ENCODE results near the gene RIC3.
A peak's percentile ranks its signal among the peaks of the same experiment; 100 is the strongest.

Gene RIC3

DNA sequence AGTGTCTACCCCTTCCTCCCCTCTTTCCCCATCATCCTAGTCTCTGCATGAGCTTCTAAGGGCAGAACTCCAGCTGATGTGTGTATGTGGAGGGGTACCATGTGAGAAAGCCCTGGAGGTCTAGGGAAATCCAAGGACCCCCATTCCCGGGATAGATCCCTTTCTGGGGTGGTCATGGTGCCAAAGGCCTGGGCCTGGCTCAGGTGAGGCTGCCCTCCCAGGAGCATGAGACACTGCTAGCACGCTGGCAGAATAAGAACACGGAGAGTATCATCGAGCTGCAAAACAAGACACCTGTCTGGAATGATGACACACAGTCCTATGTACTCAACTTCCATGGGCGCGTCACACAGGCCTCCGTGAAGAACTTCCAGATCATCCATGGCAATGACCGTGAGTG lies 68.2 kb downstream of the RIC3 start:
- H3K4me3 ChIP-seq (ENCODE audit: low read depth, low read length), result no peak overlapping the region
- TF ChIP-seq, protein P1, sequence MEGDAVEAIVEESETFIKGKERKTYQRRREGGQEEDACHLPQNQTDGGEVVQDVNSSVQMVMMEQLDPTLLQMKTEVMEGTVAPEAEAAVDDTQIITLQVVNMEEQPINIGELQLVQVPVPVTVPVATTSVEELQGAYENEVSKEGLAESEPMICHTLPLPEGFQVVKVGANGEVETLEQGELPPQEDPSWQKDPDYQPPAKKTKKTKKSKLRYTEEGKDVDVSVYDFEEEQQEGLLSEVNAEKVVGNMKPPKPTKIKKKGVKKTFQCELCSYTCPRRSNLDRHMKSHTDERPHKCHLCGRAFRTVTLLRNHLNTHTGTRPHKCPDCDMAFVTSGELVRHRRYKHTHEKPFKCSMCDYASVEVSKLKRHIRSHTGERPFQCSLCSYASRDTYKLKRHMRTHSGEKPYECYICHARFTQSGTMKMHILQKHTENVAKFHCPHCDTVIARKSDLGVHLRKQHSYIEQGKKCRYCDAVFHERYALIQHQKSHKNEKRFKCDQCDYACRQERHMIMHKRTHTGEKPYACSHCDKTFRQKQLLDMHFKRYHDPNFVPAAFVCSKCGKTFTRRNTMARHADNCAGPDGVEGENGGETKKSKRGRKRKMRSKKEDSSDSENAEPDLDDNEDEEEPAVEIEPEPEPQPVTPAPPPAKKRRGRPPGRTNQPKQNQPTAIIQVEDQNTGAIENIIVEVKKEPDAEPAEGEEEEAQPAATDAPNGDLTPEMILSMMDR (IDR thresholded peaks at IDR 0.05; ENCODE audit: control insufficient read depth, extremely low read depth, insufficient read depth), result no peak
- no peak for DNase-seq (ENCODE audit: low read depth)

DNA sequence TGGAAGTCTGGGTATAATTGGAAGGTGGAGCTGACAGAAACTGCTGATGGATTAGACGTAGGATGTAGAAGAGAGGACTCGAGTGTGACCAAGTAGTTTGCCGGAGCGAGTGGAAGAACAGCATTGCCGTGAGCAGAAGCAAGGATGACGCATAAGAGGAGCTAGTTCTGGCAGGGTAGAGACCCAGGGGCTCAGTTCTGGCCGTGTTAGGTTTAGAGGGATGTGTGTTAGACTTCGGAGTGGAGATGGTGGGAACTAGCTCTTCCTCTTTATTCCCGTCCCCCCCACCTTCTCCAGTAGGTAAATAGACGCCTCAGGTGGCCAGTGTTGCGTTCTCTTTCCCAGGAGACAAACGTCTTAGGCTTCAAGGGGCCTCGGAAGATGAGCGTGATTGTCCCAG lies 68.7 kb downstream of the RIC3 start:
- TF ChIP-seq, protein P1 (IDR thresholded peaks at IDR 0.05; ENCODE audit: control insufficient read depth, extremely low read depth, insufficient read depth), result no peak
- no peak for DNase-seq (ENCODE audit: low read depth)
- H3K4me3 ChIP-seq (ENCODE audit: low read depth, low read length), result no peak overlapping the region

DNA sequence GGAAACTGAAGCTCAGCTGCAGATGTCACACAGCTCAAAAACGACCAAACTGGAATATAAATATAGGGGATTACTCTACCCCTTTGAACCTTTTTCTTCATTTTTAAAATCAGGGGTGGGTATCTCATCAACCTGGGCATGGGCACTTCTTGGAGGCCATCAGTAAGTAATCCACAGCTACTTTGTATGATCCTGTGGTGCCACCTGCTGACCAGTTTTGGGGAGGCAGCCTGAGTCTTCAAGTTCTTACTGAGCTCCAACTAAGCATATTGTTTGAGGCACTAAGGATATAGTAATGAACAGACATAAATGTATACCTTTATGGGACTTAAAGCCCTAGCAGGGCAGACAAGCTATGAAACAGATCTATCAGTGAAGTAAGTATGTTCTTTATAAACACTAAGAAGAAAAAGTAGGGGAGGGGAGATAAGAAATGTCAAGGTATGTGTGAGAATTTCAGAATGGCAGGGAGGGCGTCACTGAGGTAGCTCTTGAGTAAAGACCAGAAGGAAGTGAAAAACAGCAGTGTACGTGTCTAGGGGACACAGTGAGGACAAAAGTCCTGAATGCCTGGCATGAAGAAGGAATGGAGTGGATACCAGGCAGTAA lies 69.4 kb downstream of the RIC3 start:
- DNase-seq (ENCODE audit: low read depth), result peak; percentile 45
- TF ChIP-seq, protein P1 (IDR thresholded peaks at IDR 0.05; ENCODE audit: control insufficient read depth, extremely low read depth, insufficient read depth), result peak; percentile 84
- no peak overlapping the region for H3K4me3 ChIP-seq (ENCODE audit: low read depth, low read length)

DNA sequence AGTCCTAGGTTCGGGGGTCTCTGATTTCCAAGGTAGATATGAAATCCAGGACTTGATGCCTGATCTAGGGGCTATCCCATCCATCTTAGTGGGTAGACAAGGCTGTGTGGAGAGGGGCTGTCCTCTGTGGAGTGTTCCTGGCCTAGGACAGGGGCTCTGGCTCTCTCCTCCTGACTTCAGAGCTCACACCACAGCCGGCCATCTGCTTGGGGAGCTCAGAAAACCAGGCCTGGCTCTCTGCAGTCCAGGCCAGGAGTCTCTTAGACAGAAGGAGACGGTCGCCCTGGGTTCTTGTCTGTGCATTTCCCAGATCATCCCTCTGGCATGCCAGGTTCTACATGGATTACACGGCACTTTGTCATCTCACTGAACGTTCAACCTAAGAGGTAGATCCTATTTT lies 69.9 kb downstream of the RIC3 start:
- H3K4me3 ChIP-seq (ENCODE audit: low read depth, low read length), result no peak overlapping the region
- TF ChIP-seq, protein P1 (IDR thresholded peaks at IDR 0.05; ENCODE audit: control insufficient read depth, extremely low read depth, insufficient read depth), result no peak
- no peak for DNase-seq (ENCODE audit: low read depth)

DNA sequence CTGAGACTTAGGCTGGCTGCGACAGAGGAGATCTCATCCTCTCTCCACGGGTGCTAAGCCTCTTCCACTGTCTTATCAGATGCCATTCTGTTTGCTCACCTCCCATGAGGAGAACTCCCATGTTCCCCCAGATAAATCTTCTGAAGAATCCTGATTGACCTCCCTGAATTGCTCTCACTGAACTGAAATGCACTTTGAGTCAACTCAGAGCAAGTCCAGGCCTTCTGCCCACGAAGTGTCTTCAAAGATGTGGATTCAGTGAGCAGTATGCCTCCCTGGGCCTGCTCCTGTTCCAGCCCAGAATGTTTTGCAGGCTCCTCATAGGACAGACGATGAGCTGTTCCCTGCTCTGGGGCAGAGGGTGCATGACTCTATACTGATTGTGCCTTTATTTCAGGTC lies 70.5 kb downstream of the RIC3 start:
- H3K4me3 ChIP-seq (ENCODE audit: low read depth, low read length), result no peak overlapping the region
- TF ChIP-seq, protein P1 (IDR thresholded peaks at IDR 0.05; ENCODE audit: control insufficient read depth, extremely low read depth, insufficient read depth), result no peak
- DNase-seq (ENCODE audit: low read depth), result no peak

DNA sequence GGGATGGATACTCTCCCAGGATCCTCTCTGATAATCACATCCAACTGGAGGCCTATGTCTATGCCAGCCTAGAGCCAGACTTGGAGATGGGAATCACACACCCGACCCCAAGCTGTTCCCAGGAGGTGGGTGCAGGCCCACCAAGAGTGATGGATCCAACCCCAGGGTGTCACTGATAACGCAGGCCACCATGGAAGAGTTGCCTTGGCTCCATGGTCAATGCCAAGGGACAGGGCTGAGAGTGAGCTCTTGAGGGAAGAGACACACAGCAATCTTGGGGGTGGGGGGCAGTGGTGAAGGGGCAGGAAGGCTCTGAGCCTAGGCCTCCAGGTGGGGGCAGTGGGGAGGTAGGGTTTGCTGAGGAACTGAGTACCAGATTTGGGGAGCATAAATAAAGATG lies 70.9 kb downstream of the RIC3 start:
- DNase-seq (ENCODE audit: low read depth), result no peak
- TF ChIP-seq, protein P1 (IDR thresholded peaks at IDR 0.05; ENCODE audit: control insufficient read depth, extremely low read depth, insufficient read depth), result no peak

DNA sequence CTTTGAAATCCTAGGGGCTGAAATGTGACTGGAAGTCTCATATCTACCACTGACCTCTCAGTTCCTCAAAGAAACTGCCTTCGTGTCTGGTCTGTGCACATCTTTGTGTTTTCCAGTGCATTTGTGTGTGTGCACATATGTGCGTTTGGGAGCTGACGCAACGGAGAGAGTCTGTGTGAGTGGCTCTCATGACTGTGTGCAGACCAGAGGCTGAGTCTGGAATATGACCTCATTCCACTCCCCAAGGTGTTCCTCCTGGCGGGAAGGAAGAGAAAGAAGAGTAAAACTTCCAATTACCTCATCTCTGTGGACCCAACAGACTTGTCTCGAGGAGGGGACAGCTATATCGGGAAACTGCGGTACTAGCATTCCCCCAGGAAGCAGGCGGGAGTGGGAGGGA lies 71.4 kb downstream of the RIC3 start:
- TF ChIP-seq, protein P1 (IDR thresholded peaks at IDR 0.05; ENCODE audit: control insufficient read depth, extremely low read depth, insufficient read depth), result no peak
- no peak overlapping the region for H3K4me3 ChIP-seq (ENCODE audit: low read depth, low read length)
- DNase-seq (ENCODE audit: low read depth), result no peak

More for the DNA sequence above, 70.9 kb downstream of the RIC3 start:
- no peak overlapping the region for H3K4me3 ChIP-seq (ENCODE audit: low read depth, low read length)

All from LNCaP clone FGC (cell line).